ENCODE data around the gene NXN.

The NXN gene

DNA sequence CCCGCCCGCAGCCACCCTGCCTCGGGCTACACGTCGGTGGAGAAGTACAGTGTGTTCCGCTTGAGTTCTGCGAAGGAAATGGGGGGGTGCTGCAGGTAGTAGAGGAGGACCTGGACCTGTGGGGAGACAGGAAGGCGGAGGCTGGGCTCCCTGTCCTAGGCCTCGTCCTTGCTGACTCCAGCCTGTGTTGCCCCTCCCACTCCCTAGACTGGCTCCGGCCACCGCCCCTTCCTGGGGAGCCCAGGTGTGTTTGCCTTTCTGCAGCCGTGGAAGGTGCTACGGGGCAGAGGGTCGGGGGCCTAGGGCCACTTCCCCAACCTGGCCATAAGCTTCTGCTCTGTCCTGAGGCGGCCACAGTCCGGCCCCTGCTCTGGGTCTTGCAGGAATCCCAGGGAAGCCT lies 26.5 kb upstream of the NXN start:
- TF ChIP-seq, protein P1, sequence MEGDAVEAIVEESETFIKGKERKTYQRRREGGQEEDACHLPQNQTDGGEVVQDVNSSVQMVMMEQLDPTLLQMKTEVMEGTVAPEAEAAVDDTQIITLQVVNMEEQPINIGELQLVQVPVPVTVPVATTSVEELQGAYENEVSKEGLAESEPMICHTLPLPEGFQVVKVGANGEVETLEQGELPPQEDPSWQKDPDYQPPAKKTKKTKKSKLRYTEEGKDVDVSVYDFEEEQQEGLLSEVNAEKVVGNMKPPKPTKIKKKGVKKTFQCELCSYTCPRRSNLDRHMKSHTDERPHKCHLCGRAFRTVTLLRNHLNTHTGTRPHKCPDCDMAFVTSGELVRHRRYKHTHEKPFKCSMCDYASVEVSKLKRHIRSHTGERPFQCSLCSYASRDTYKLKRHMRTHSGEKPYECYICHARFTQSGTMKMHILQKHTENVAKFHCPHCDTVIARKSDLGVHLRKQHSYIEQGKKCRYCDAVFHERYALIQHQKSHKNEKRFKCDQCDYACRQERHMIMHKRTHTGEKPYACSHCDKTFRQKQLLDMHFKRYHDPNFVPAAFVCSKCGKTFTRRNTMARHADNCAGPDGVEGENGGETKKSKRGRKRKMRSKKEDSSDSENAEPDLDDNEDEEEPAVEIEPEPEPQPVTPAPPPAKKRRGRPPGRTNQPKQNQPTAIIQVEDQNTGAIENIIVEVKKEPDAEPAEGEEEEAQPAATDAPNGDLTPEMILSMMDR (IDR thresholded peaks at IDR 0.05; ENCODE audit: control insufficient read depth, extremely low read depth, insufficient read depth) = no peak
- no peak for DNase-seq (ENCODE audit: low read depth)
- H3K4me3 ChIP-seq (ENCODE audit: low read depth, low read length) = peak overlapping the region; percentile 41

DNA sequence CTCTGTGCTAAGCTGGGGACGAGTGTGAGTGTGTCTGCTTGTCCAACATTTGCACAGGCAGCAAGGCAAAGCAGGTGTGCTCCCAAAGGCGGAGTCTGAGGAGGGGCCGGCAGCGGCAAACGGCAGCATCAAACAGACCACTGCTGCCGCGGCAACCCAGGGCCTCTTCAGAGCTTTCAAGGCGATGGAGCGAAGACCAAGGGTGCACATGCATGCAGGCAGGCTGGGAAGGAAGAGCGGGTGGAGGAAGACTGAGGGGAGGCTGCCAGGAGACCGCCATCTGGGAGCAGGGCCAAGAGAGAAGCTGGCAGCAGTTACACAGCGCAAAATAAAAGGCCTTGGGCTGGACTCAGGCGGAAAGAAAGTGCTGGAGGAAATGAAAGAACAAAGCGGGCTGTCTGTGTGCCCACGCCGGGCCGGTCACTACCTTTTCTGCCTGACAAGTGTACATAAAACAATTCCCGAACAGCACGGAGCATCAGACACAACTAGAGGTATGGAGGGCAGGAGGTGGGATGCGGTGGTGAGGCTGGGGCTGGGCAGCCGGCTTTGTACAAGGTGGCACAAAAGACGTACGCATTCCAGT lies 25.9 kb upstream of the NXN start:
- DNase-seq (ENCODE audit: low read depth) = peak; percentile 71
- H3K4me3 ChIP-seq (ENCODE audit: low read depth, low read length) = peak overlapping the region; percentile 41
- TF ChIP-seq, protein P1 (IDR thresholded peaks at IDR 0.05; ENCODE audit: control insufficient read depth, extremely low read depth, insufficient read depth) = no peak

- no peak for DNase-seq (ENCODE audit: low read depth)
- TF ChIP-seq, protein P1 (IDR thresholded peaks at IDR 0.05; ENCODE audit: control insufficient read depth, extremely low read depth, insufficient read depth) = no peak
These were observed 25.3 kb upstream of the NXN start for GRCh38 chr17:1004769-1005295.

GRCh38 chr17:1003972-1004768 lies 24.6 kb upstream of the NXN start:
- TF ChIP-seq, protein P1 (IDR thresholded peaks at IDR 0.05; ENCODE audit: control insufficient read depth, extremely low read depth, insufficient read depth) = no peak
- H3K4me3 ChIP-seq (ENCODE audit: low read depth, low read length) = no peak overlapping the region
- no peak for DNase-seq (ENCODE audit: low read depth)

More at GRCh38 chr17:1004769-1005295, 25.3 kb upstream of the NXN start:
- peak overlapping the region; percentile 41 for H3K4me3 ChIP-seq (ENCODE audit: low read depth, low read length)

DNA sequence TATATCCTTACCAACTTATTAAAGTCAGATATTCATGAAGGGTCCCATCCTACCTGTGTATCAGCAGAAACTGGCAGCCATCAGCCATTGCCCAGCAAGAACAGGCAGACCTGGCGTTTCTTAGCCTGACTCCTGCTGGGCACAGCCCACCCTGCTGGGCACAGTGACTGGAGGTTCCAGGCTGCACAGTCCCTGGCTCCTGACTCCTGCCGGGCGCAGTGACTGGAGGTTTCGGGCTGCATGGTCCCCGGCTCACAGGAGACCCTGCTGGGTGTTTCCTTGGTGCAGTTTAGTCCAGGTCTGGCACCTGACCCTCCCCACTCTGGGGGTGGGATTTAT lies 24.0 kb upstream of the NXN start:
- TF ChIP-seq, protein P1 (IDR thresholded peaks at IDR 0.05; ENCODE audit: control insufficient read depth, extremely low read depth, insufficient read depth) = no peak
- H3K4me3 ChIP-seq (ENCODE audit: low read depth, low read length) = no peak overlapping the region
- no peak for DNase-seq (ENCODE audit: low read depth)

DNA sequence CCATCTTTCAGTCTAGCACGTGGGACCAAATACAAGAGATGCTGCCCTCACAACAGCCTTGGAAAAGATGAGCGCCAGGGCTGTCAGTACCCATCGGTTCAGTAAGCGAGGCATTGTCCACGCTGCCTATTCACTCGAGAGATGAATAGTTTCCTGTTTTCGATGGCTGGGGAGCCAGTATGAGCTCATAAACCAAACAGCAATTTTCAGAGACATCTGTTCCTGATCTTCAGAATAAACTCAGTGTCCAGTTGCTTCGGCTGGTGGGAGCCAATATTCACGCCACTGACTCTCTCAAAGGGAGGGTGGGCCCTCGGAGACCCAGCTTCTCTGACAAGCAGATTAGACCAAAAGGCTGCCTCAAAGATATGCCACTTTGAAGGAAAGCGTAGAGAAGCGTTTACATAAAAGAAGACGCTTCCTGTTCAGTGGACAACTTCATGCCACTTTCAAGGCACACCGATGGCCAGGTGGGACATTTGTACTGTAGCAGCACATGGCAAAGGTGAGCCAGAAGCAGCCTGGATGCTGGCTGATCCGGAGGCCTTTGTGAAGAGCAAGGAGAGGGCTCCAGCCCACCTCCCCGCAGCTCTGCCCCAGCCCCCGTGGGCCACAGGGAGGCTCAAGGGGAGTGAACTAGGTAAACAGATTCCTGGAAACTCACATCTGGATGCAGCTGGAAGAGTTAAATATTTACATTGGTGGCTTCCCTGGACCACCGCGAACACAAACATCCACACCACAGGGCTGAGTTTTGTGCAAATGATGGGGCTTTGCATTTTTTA lies 23.4 kb upstream of the NXN start:
- TF ChIP-seq, protein P1 (IDR thresholded peaks at IDR 0.05; ENCODE audit: control insufficient read depth, extremely low read depth, insufficient read depth) = no peak
- no peak for DNase-seq (ENCODE audit: low read depth)
- no peak overlapping the region for H3K4me3 ChIP-seq (ENCODE audit: low read depth, low read length)

All from LNCaP clone FGC (cell line).